Muscle of back (tissue), 11 donors: ENCODE data around the gene GJB5. TPM values are rescaled to one million over a fixed set of nuclear protein-coding genes. Genes with fewer than 3 reads are reported as not detected.

ENCODE experiments used
- DNase-seq, 3 donors: peaks; one replicate each; pipeline versions ENCODE4 v3.0.0 to v3.0.0-alpha.2; 2013
- polyA plus RNA-seq, 10 donors: library from polyadenylated mRNA; unstranded; fragments of 120-200 nt; gene quantifications; one replicate each; pipeline ENCODE4 v1.2.1, GENCODE V29; 2013; ENCODE audit not compliant: insufficient read length in 10 of 10

Gene GJB5
- polyA plus RNA-seq, 10 donors, result 0.09 to 5.2 (median 0.23) TPM; not detected in 2

GRCh38 chr1:34774957-34775356 is 20.1 kb downstream of the GJB5 start:
- DNase-seq, result no peak

- DNase-seq, result no peak
These were observed 22.1 kb downstream of the GJB5 start for GRCh38 chr1:34776911-34777310.

- no peak for DNase-seq
These were observed 22.9 kb downstream of the GJB5 start for GRCh38 chr1:34777519-34778321.

- DNase-seq, result no peak
These were observed 23.5 kb downstream of the GJB5 start for GRCh38 chr1:34778381-34778780.

- no peak for DNase-seq
These were observed 24.2 kb downstream of the GJB5 start for GRCh38 chr1:34779005-34779404.

GRCh38 chr1:34779526-34779925 is 24.7 kb downstream of the GJB5 start:
- no peak for DNase-seq

GRCh38 chr1:34779962-34780361 is 25.1 kb downstream of the GJB5 start:
- no peak for DNase-seq

- no peak for DNase-seq
These were observed 25.7 kb downstream of the GJB5 start for GRCh38 chr1:34780528-34780927.

GRCh38 chr1:34781071-34781843 is 26.4 kb downstream of the GJB5 start, which contains the start of gene GJB3:
GJB3 (plus strand) TSS chr1:34781214; CDS start chr1:34784763, 3,549 bp downstream.
- no peak for DNase-seq

GRCh38 chr1:34781844-34782391 is 27.1 kb downstream of the GJB5 start:
- DNase-seq, result no peak

- DNase-seq, result no peak
These were observed 29.9 kb downstream of the GJB5 start for GRCh38 chr1:34784751-34785221.

GRCh38 chr1:34785231-34785874 is 30.5 kb downstream of the GJB5 start:
- DNase-seq, result no peak

GRCh38 chr1:34785875-34786470 is 31.1 kb downstream of the GJB5 start:
- DNase-seq, result no peak

GRCh38 chr1:34786521-34787325 is 31.9 kb downstream of the GJB5 start:
- DNase-seq, result peak; percentile 37 to 78 (median 60)

- DNase-seq, result no peak
These were observed 32.9 kb downstream of the GJB5 start for GRCh38 chr1:34787461-34788420.

- DNase-seq, result no peak
These were observed 36.1 kb downstream of the GJB5 start for GRCh38 chr1:34790985-34791384.

- no peak for DNase-seq
These were observed 37.6 kb downstream of the GJB5 start for GRCh38 chr1:34792424-34792823.

GRCh38 chr1:34792868-34793727 is 38.3 kb downstream of the GJB5 start, which contains the start of gene GJA4:
GJA4 (plus strand) TSS chr1:34792999; CDS start chr1:34794214, 1,215 bp downstream.
- no peak for DNase-seq
